GM12865 (cell line): ENCODE results near the gene TEDC2.
"Not testable (repeated sequence)": the region's sequence is repeated elsewhere in the genome, so short reads cannot be mapped to it uniquely, and the experiment has no call there.

Source experiments
- DNase-seq: peaks from one replicate; pipeline ENCODE4 v3.0.0; 2010; ENCODE audit warnings: low read depth
- H3K4me3 ChIP-seq: 2 replicates; pipeline ENCODE4 v1.5.1; 2011; ENCODE audit warnings: mild to moderate bottlenecking, low read depth, low read length, control low read depth
- CTCF ChIP-seq: IDR thresholded peaks from 2 replicates; pipeline ENCODE4 v1.5.1; 2011; ENCODE audit warnings: low read length, control low read depth, low read depth, inconsistent platforms; ENCODE audit not compliant: insufficient read depth; ENCODE audit errors: missing control alignments

The TEDC2 gene

GRCh38 chr16:2478279-2478678 lies 18.4 kb downstream of the TEDC2 start:
- TF ChIP-seq CTCF: no peak
- H3K4me3 ChIP-seq: no peak overlapping the region
- no peak for DNase-seq

DNA sequence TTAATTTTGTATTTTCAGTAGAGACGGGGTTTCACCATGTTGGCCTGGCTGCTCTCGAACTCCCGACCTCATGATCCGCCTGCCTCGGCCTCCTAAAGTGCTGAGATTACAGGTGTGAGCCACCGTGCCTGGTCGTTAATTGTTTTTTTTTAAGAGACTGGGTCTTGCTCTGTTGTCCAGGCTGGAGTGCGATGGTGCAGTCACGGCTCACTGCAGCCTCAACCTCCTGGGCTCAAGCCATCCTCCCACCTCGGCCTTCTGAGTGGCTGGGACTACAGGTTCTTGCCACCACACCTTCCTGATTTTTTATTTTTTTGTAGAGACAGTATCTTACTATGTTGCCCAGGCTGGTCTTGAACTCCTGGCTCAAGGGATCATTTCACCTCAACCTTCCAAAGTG lies 20.1 kb downstream of the TEDC2 start:
- not testable (repeated sequence) for H3K4me3 ChIP-seq, DNase-seq

- DNase-seq: no peak
- no peak overlapping the region for H3K4me3 ChIP-seq
- no peak for TF ChIP-seq CTCF
These were observed 21.0 kb downstream of the TEDC2 start for GRCh38 chr16:2480948-2481347.

DNA sequence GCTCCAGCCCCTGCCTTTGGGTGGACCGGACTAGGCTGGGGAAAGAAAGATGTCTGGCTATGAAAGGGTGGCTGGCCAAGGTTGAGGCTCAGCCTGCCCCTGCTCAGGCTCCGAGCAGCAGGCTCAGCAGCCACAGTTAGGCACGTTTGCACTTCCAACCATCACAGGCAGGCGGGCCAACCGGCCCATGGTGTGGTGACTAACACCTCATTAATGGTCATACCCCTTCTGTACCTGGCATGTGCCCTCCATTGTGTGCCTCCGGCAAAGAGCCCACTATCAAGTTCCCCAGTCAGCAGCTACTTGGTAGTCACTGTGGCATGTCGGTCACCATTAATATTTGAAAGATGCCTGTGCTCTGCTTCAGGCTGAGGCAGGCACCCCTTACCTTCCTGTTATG lies 21.8 kb downstream of the TEDC2 start:
- no peak for DNase-seq
- no peak for TF ChIP-seq CTCF
- H3K4me3 ChIP-seq: no peak overlapping the region

GRCh38 chr16:2482249-2482648 lies 22.3 kb downstream of the TEDC2 start:
- TF ChIP-seq CTCF: no peak
- H3K4me3 ChIP-seq: no peak overlapping the region
- DNase-seq: no peak

DNA sequence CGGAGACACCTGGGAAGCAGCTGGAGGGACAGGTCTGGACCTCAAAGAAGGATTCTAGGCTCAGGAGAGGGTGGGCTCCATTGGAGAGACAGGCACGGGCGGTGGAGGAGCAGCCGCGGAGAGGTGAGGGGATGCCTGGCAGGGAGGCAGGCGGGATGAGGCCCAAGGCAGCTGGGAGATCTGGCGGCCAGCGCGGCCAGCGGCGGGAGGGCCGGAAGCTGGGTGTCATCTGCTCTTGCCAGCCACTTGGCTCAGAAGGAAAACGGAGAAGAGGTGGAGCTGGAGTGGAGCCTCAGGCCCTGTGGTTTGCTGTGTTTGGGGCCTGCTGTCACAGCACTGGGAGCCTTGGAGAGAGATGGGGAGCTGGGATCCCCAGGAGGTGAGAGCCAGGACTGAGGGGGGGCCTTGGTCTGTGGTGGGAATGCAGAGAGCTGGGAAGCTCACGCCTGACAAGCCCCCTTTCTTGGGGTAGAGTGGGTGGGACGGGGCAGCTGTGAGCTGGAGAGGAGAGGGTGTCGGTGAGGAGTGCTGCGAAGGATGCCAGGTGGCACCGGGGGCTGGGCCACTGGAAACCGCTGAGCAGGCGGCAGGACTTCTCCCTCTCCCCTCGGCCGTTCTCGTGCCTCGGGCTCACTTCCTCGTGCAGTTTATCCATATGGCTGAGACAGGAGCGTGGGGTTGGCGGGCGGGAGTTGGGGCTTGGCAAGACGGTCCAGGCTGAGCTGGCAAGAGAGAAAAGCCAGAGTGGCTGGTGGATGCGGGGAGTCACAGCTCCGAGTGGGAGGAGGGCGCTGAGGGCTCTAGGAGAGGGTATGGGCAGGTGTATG lies 23.0 kb downstream of the TEDC2 start:
- no peak for TF ChIP-seq CTCF
- H3K4me3 ChIP-seq: no peak overlapping the region
- no peak for DNase-seq

DNA sequence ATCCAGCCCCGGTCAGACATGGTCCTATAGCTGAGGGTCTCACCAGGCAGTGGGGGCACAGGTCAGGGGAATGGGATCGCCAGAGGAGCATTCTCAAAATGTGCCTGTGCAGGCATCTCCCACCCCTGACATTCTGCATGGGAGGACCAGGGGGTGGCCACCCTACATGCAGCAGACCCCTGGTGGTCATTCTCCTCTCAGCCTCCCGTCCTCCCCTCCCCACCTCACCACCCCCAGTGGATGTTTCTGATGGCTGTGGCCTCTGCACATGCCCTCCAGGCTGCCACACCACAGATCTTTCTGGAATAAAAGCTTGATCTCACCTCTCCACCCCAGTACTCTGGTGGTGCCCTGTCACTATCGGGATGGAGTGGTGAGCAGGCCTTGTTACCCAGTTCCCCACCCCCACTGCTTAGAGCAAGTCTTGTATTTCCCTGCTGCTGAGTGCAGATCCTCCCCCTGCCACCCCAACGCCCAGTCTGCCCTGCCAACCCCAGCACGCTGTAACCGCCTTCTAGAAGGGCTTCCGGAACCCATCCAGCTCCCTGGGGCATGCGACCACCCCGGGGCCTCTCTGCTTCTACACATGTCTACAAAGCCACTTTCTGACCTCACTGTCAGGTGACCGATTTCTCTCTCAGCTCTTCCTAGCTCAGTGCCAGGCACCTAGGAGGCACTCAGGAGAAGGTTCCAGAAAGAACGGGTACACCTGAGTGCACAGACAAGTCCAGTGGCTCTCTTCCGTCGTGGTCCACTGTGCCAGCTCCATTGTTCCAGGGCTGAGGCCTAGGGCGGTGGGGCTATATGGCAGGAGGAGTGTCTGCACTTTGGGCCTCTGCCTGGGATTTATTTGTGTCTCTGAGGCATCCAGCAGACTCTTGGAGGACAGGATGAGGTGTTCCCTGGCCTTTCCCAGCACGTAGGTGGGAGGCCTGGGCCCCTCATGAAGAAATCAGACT lies 24.3 kb downstream of the TEDC2 start:
- DNase-seq: no peak
- H3K4me3 ChIP-seq: no peak overlapping the region
- no peak for TF ChIP-seq CTCF
